Measurements from ENCODE around the gene WDR64. TPM values are rescaled to one million over a fixed set of nuclear protein-coding genes. Genes with fewer than 3 reads are reported as not detected.
A peak's percentile ranks its signal among the peaks of the same experiment; 100 is the strongest.

The WDR64 gene
- total and polyA plus RNA-seq, 2 donors (not counting 3 experiments of a cell fraction or from before 2014, with no cell fraction given) = not detected

GRCh38 chr1:241641773-241642592, 10.1 kb upstream of the WDR64 start:
- CTCF ChIA-PET = interaction anchor here (2.2 to 2.6 kb wide), 2 partner anchors 14 to 31 kb away, joined by 6 to 20 read pairs; no protein-coding TSS in a partner anchor
- Histone ChIP-seq H3K9ac (replicated peaks; ENCODE audit: extremely low read depth, insufficient read depth, low read length) (no peak overlapping the region), H4K20me1 (replicated peaks; ENCODE audit: control insufficient read depth, extremely low read depth, insufficient read depth, low read length) (no peaks in the 10 kb centered on the region), H3K36me3 (ENCODE audit: control insufficient read depth in 2 of 2, extremely low read depth in 1 of 2, insufficient read depth in 2 of 2, low read length in 2 of 2) (no peaks in the 10 kb centered on the region), H3K4me2 (ENCODE audit: insufficient read depth, low read length) (no peak overlapping the region), H3K79me2 (ENCODE audit: control insufficient read depth, insufficient read depth, low read length) (peaks cover 26% of the 10 kb centered on the region), H3K4me3 (replicated peaks in 1 of 3; ENCODE audit: insufficient read depth in 1 of 3, low read depth in 1 of 3, low read length in 3 of 3) (no peak overlapping the region), H3K9me3 (replicated peaks; ENCODE audit: control insufficient read depth, insufficient read depth, low read length) (no peaks in the 10 kb centered on the region), H2AFZ (ENCODE audit: low read depth, low read length) (no peak overlapping the region), H3K27ac (ENCODE audit: insufficient read depth, low read depth, low read length) (peak overlapping the region; percentile 25), H3K27me3 (ENCODE audit: control insufficient read depth in 2 of 2, insufficient read depth in 2 of 2, low read length in 2 of 2) (no peaks in the 10 kb centered on the region), H3K4me1 (ENCODE audit: control insufficient read depth, extremely low read depth, insufficient read depth, low read length) (peaks cover 30% of the 10 kb centered on the region), H3K9me1 (replicated peaks; ENCODE audit: control insufficient read depth, extremely low read depth, insufficient read depth, low read length) (no peaks in the 10 kb centered on the region)
- TF ChIP-seq GATA2 (IDR thresholded peaks at IDR 0.05; ENCODE audit: insufficient read depth, insufficient read length, low read depth, low read length) (no peak), FOS (IDR thresholded peaks at IDR 0.05; ENCODE audit: borderline replicate concordance, insufficient read depth, low read length) (peak; percentile 76), CTCF (IDR thresholded peaks at IDR 0.05; ENCODE audit: extremely low read depth in 1 of 2, insufficient read depth in 1 of 2, low read depth in 1 of 2, low read length in 2 of 2) (no peak), JUN (IDR thresholded peaks at IDR 0.05; ENCODE audit: borderline replicate concordance, insufficient read depth, insufficient read length, low read depth) (peak; percentile 33)
- POLR2A ChIA-PET = no interaction called here
- no TSS peak for BruUV-seq (replicated peaks)
- dilution Hi-C loops (cut with MboI; ENCODE audit: extremely low pct_ligation_motif_present, low sequenced_read_pairs) = no loop called here
- DNase-seq (ENCODE audit: low read depth, low spot score) (peak; percentile 34), FAIRE-seq (peak; percentile 55)
- intact Hi-C loops (cut with micrococcal nuclease) = loop anchor here (2.0 kb wide), 1 partner anchor 207 kb away; the partner anchor contains the start of gene EXO1

All from endothelial cell of umbilical vein (primary cell).